Stimulated activated CD4-positive, alpha-beta T cell treated with anti-CD3 and anti-CD28 coated beads, Interleukin-15, amount 100 ng/mL, for 1 hour (primary cell): Measurements from ENCODE around the gene NECTIN1.

Source experiments
- DNase-seq, 2 donors: peaks; one replicate each; pipeline ENCODE4 v3.0.0-alpha.2; 2020; ENCODE audit warnings: low read depth in 1 of 2, low spot score in 1 of 2

NECTIN1 gene

DNA sequence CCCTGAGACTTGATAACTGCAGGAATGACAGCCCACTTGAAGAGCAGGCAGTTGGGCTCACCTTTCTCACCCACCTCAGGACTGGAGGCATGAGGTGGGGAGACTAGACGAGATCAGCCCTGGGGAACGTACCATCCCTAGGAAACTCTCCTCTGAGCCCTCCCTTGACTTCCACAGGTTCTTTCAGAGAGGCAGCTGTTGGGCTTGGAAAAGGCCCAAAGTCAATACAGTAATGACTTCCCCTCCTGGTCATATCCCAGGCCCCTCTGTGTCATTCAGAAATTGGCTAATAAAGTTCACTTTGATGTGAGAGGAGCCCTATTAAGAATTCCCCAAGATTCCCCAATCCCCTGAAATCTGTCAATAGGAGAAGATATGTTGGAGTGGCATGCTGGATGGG, 5.8 kb upstream of the NECTIN1 start:
- no peak for DNase-seq

DNA sequence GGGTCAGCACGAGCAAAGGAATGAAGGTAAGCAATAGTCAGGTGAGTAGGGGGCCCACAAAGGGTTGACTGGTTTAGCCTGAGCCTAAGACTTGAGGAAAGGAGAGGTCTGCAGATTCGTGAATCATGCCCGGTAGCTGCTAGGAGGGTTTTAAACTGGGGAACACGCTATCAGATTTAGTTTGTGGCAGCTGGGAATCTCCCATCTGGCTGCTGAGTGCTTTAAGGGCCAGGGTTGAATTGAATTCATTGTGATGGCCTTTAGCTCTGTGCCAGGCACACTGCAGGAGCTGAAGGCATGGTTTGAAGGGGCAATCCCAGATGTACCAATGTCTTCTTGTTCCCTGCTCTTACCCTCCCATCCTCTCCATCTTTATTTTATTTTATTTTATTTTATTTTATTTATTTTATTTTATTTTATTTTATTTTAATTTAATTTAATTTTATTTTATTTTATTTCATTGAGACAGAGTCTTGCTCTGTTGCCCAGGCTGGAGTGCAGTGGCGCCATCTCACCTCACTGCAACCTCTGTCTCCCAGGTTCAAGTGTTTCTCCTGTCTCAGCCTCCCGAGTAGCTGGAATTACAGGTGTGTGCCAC, 1.9 kb upstream of the NECTIN1 start:
- no peak for DNase-seq

DNA sequence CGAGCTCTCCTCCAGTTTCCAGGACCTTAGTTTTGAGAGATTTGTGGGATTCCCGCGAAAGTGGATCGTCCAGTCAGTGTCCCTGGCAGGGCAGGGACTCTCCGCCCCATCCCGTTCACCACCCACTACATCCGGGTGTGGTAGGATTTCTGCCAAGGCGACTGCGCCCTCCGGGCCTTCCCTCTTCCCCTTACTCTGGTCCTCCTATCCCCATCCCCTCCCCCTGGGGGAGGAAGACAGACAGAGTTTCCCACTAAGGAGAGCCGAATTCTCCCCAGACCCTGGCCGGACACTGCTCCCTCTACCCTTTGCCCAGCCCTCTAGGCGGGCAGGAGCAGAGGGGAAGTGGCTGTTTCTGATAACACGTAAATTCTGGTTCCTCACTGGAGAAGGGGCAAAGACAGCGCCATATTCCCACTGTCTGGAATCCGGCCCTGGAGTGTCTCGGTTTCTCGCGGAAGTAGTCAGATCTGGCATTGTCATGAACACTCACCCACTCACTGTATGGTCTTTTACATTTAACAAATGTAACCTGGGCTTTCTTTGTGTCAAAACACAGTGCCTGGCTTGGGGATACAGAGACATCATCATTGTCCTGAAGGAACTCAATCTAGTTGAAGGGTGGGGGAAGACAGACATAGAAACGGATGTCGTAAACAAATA, 1.1 kb upstream of the NECTIN1 start:
- no peak for DNase-seq

DNA sequence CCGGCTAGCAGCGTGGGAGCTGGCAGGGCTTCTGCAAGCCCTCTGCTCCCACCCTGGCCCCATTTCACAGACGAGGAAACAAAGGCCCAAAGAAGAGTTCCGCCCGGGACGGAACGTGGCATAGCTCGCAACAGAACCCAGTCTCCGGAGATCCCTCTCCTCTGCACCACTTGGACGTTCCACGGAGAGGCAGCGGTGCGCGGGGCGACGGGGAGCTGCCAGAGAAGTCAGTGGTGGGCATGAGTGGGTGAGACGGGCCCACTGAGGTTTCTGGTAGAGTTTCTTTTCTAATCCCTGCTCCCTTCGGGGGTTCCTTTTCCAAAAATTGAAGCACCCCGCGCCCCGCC, 554 bp upstream of the NECTIN1 start:
- no peak for DNase-seq

DNA sequence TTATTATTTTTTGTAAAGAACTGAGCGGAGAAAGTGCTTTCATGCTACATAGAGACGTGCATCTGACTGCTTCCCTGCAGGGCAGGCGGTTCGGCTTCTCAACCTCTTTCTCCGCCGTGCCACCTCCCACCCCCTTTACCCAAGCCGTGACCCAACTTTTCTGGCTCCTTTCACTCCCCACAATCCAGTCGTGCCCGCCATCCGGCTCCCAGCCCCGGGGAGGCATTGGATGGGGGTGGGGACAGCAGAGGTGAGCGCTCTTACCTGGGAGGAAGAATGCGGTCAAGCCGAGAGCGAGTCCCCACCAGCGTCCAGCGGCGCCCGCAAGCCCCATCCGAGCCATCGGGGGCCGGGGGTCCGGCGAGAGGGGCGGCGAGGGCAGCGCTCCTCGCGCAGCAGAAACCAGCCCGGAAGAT, 781 bp downstream of the NECTIN1 start:
- DNase-seq, result no peak

DNA sequence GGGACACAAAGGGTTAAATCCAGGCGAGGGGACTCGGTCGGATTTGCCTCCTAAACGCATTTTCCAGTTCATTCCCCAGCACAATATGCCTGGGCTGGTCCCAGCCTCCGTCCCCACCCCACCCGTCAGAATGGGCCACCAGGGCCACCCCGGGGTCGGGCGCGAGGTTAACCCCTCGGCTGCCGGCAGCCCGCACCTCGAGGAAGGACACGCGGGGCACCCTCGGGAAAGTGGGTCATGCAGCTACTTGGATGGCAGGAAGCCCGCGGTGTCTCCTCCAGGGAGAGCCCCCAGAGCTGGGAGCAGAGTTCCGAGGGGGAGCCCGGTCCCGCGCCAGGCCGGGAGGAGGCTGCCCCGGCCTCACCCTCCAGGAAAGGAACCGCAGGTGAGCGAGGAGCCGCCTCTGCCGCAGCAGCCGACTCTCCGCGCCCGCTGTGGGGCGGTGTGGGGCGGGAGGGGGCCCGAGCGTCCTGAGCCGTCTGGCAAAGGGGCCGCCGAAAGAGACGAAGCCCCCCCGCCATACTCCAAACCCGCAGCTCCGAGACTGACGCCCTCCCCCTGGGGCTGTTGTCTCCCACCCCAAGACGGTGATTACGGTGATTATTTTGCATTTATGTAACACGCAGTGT, 1.4 kb downstream of the NECTIN1 start:
- DNase-seq, result no peak

DNA sequence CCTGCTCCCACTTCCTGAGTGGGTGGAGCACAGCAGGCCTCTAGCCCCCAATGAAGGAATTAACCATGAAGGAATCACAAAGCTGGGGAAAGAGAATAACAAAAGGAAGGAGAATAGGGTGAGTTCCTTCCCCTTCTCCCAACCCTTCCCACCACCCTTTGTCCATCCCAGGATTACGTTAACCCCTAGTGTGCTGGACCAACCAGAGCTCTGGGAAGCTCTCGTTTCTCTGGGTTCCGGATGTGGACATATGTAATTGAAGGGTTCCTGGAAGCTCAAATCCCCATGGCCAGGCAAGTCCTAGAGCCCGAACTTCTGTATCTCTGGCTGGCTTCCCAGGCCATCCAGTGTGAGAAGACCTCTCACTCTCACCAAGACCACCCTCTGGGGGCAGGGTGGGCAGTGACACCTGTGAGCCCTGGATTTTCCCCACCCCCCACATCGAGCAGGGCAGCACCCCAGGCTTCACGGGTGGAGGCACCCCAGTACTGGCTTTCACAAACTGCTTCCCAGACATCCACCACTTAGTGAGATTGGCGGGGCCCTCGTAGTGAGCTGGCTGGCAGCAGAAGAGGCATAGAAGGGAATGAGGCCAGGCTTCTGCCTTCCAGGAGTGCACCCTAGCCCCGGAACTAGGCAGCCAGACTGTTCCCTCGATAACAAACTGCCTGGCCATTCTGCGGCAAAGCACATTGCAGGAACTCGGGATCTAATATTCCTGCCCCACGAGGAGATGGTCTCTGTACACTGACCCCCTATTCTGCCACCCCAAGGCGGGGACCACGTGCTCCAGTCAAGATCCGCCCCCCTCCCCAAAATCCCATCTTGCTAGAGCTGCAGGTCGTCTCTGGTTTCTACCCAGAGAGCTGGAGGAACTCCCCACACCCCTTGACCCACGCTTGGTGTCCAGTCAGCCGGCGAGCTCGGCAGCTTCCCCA, 2.1 kb downstream of the NECTIN1 start:
- DNase-seq, result no peak

DNA sequence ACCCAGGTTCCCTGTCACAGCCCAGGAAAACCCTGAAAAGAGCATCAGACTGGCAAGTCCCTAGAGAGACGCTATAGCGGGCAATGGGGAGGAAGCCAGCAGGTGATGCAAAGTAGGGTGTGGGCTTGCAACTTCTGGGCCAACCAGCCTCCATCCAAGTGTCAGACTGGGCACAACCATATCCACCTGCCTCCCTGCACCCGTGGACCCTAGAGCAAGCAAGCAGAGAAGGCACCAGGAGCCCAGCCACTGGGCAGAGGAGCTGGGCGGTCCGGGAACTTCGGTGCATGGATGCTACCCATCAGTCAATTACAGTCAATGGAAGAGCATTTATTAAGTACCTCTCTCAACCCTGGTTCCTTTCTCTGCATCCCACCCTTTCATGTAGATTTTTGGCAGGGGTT, 2.8 kb downstream of the NECTIN1 start:
- DNase-seq, result no peak

DNA sequence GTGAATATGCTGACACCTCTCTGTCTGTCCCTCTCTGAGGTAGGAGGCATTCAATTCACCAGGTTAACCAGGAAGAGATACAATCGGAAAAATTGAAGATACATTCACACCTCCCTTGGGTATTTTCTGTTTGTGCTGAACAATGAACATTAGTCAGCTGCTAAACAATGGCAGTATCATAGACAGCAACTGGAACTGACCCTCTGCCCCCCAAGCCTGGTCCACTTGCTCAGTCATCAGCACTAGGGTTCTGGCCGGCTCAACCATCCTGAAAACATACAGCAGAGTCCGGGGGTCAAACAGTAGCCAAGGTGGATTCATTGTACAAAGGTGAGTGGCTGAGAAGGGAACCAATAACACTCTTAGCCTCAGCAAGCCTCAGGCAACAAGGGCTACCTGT, 4.0 kb downstream of the NECTIN1 start:
- no peak for DNase-seq

DNA sequence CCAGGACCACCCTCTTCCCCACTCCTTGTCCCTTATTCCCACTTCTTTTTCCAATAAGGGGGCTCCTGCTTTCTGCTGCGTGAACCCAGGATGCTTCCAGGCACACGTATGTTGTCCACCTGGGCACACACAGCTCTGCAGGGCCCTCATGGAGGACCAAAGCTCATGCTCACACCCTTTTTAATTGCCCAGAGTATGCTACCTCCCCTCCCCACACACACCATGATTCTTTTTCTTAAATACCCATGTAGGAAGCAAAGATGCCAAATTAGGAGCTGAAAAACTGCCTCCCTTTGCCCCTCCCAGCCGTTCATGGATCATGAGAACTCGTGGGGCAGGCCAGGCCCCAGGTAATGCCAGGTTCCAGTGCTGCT, 5.1 kb downstream of the NECTIN1 start:
- DNase-seq, result no peak

DNA sequence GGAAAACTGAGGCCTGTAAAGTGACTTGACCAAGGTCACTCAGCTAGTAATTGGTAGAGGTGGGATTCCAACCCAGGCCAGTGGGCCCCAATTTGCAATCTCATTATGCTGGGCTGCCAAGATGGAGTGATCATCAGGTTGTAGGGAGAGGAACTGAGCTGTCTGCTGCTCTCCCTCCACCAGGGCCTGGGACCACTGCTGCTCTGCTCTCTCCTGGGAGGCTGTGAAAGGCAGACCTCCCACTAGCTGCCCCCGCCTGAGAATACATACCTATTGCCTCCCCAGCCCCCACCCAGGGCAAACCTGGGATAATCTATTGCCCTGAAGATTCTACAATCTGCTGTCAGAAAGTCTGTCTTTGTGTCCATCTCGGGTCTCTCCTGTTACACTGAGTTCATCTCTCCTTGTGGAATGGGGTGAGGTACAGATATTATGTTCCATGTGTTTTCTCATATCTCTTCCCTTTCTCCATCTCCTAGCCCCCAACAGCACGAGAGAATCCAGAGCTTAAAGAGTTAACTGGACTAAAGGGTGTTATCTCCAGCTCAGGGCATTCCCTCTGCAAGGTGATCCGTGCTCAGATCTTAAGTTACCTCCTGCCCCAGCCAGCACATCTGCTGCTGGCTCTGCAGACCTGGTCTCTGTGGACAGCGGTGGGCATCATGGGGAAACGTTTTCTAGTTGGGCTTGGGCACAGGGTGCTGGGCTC, 5.6 kb downstream of the NECTIN1 start:
- no peak for DNase-seq

DNA sequence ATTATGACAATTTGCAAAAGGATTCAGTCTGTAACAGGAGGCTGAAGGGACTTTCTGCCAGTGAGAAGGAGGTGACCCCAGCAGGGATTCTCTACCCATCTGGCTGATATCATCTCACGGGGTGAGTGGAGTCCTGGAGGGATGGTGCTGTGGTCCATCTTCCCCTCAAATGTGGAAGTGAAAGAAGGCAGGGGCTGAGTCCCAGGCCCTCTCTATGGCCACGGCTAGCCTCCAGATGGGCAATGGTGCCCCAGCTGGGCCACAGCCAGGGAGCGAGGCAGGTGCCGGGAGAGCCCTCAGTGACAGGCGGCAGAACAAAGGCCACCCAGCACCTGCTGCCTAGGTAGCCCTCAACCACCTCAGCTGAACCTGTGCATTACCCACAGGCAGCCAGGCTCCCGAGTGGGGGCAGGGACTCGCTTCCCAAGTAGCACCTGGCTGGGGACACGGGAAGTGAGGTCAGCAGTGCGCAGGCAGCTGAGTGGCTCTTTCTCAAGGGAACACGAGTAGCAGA, 6.7 kb downstream of the NECTIN1 start:
- no peak for DNase-seq

DNA sequence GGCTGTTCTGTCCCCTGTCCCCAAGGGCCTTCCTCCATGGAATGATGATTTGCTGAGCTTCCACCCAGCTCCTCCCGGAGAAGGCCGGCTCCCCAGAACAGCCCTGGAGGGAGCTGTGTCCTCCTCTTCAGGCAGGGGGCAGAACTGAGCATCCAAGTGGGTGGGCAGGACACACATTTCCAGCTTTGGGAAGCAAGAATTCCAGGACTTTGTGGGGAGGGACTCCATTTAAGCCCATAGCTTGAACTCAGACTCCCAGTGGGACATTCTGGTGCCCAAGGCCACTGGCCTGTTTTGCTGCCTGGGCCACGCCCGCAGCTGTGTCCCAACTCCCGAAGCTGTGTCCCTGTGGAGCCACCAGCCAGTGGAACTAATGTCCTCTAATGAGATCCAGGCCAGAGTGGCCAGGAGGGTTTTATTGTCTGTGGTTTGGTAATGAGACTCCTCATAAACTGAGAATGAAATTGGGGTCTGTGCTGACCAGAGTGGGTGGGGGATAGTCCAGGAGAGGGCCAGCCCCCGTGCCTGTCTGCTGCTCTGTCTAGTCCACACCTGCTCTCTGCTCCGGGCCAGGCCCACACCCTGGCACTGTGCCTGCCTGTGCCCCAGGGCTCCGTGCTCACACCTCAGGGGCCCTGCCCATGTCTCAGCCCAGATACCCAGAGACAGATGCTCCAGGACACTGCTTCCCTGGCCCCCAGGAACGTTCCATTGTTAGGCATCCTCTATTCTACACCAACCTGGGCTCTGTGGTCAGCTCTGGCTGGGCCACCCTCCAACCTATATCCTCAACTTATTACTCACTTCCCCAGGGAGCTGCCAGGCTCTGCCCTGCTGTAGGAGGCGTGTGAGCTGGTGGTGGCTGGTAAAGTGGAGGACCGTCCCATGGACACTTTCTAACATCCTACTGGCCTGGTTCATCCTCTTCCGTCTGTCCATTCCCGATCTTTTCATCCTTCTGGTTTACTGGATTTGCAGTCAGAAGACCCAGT, 7.6 kb downstream of the NECTIN1 start:
- no peak for DNase-seq

DNA sequence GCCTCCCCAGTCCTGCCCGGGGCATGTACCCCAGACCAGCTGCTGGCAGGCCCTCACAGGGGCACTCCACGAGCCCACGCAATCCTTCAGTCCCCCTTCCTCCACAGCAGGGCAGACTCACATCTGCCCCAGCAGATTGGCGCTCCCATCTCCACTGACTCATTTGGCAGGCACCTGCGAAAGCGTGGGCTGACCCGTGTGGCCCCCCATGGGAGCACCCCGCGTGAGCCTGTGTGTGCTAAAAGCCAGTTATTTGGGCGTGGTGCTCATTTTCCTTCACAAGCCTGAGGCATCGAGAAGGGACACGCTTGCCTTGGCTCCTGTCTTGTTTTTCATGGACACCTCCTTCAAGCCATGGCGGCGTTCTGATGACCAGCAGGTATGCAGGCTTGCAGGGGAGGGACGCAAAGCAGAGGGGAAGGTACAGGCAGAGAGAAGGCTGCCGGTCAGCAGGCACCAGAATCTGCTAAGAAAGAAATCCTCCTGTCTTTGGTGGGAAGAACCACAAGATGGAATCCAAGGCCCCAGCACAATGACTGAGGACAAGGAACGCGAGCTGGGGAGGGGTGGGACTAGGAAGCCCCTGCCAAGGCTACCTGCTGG, 8.6 kb downstream of the NECTIN1 start:
- DNase-seq, result no peak

DNA sequence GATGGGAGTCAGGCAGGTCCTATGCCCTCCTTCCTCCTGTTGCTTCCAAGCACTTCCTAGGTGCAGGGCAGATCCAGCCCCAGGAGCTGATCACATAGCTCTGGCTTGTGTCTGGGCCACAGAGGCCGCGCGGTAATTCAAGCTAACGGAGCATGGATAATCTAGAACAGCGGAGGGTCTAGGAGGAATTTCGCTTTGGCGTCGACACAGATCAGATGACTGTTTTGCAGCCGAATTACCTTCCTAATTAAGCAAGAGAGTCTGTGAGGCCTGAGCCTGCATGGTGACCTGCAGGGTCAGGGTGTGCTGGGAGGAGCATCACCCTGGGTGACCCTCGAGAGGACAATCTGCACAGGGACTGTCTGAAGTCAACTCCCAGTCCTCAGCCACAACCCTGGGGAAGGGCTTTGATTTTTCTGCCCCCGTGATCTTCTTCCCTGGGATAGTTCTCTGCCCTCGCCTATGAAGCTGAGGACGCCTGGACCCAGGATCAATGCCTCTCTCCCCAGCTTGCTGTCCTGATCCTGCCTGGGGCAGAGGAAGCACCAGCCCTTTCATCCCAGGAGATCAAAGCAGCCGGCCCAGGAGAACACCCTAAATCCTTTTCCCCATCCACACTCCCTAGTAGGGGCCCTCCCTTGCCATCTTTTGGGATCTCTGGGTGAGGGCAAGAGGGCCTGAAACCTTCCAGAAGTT, 11.0 kb downstream of the NECTIN1 start:
- no peak for DNase-seq

DNA sequence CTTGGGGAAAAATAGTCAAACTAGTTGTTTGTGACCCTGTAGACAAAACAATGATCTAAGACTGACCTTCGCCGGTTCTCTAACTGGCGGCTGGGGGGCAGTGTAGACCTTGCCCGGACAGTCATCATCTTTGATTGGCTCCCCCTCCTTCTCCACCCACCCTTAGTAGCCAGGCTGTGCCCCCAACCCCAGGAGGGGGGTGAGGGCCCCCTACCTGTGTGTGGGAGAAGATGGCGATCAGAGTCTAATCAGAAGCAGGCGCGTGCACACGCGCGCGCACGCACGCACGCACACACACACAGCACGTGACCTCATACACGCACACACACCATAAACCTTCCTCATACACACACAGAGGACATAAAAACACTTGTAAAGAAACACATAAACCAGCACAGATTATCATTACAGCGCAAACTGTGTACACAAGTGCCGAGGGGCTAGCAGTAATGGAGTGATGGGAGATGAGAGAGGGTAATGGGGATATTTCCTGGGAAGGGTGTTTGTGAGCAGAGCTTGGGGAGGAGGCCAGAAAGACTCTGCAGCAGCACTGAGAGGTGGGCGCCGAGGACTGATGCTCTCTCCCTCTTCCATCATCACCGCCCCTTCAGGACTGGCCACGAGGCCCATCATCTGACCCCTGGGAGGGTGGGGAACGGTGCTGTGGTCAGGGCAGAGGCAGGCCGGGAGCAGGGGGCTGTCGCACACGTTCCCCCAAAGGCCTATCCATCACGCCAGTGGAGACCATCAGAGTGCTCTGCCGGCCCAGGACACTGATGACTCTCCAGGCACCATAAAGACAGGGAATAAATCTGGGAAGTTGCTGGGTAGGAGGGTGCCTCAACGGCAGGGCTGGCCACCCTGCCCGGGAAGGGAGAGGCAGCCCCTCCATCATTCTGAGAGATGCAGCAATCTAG, 12.2 kb downstream of the NECTIN1 start:
- no peak for DNase-seq

DNA sequence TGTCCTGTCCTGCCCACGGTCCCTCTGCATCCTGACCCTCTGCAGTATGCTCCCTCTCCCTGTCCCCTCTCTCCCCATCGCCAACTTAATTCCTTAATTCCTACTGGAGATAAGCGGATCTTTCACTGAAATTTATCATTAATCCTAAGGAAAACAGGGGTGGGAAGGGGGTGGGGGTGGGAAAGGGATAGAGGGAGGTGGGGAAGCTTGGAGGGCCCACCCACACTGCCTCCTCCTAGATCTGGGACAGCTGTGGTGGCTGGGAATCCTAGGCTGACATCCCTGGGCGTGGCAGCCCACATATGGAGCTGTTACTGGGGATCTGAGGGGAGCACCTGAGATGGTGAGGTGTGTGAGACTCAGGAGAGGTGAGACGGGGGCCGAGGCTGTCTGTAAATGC, 14.4 kb downstream of the NECTIN1 start:
- no peak for DNase-seq

DNA sequence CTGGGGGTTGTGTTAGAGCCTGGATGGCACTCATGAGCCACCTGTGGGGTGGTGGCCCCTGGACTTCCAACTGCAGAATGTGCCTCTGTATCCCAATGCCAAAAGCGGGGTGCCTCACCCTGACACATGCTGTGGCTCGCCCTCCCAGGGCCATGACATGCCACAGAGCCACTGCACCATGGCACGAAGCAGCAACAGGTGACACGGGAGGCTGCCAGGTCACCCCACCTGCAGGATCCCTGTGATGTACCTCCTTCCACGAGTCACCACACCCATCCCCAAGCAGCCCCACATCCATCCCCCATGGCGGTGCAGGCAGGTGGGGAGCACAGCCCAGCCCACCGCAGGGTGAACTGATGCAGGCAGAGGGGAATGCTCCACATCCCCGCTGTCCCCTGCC, 14.8 kb downstream of the NECTIN1 start:
- DNase-seq, result no peak
